Right ventricle myocardium inferior (tissue), 1 donor: Measurements from ENCODE around the gene ZBTB24. TPM values are rescaled to one million over a fixed set of nuclear protein-coding genes. Genes with fewer than 3 reads are reported as not detected.
"Not testable (repeated sequence)": the region's sequence is repeated elsewhere in the genome, so short reads cannot be mapped to it uniquely, and the experiment has no call there.

ENCODE experiments used
- ATAC-seq: fragments of 200-7000 bp; cut with Tn5 transposase; one replicate; pipeline ENCODE4 v1.9.1; 2020; ENCODE audit warnings: mild to moderate bottlenecking, moderate library complexity
- DNase-seq: peaks from one replicate; pipeline ENCODE4 v3.0.0; 2021; ENCODE audit errors: missing footprints
- intact Hi-C: fragments of 100-400 bp; cut with DNase I; formaldehyde crosslinking; loops from one replicate; pipeline ENCODE4 v1.11.0; 2022
- total RNA-seq: library from RNA; stranded (reverse); fragmentation: NEBNext Ultra II Directional; extraction: Animal tissue kit (Norgen Biotek cat#: 25700); gene quantifications from one replicate; pipeline ENCODE4 v1.2.1, GENCODE V29; 2021
- donor health status: DM: no; HTN: yes; CAD: no; lungs with severe emphysema.

ZBTB24 gene
- total RNA-seq, 1 donor from 2014 or later = 2.6 TPM

DNA sequence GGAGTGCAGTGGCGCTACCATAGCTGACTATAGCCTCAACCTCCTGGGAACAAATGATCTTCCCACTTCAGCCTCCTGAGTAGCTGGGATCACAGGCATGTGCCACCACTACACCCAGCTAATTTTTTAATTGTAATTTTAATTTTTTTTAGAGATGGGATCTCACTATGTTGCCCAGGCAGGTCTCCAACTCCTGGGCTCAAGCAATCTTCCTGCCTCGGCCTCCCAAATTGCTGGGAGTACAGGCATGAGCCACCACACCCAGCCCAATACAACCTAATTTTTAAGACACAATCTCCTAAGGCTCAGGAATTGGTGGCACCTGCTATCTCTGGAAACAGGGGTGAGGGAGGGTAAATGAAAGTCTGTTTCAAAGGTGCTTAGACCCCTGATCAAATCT lies 5.8 kb downstream of the ZBTB24 start:
- intact Hi-C loops = no loop called here
- DNase-seq (no peak), ATAC-seq (no peak)

DNA sequence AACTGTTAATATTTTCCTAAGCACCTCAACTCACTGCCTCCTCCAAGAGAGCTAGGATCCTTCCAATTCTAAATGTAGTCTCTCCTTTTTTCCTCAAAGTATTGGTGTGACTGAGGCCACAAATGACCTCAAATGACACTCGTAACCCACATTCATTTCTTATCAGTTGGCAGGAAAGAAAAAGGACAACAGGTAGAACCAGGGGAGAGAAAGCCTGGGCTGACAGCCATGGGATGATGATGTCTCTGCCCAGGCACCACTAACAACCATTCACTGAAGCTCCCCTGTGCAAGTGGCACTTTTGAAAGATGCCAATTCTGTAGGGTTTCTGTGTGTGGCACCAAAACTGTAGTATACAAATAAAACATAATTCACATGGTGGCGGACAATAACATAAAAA lies 7.4 kb downstream of the ZBTB24 start:
- ATAC-seq = no peak
- intact Hi-C loops = no loop called here

DNA sequence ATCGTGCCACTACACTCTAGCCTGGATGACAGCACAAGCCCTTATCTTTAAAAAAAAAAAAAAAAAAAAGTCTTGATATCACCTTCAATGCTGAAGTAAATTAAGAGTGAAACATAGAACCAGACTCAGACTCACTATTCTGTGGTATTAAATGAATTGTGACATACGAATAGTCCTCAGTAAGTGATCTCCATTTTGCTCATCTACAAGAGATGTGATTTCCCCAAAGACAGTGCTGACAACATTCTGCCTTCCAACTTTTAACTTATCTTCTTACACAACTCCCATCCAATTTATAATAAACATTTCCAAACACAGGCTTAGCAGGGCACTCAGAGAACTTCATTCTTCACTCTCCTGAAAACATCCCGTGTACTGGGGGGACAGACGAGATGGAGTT lies 8.0 kb downstream of the ZBTB24 start:
- no peak for DNase-seq
- intact Hi-C loops = no loop called here
- no peak for ATAC-seq

More for the DNA sequence above, 7.4 kb downstream of the ZBTB24 start:
- DNase-seq = no peak

DNA sequence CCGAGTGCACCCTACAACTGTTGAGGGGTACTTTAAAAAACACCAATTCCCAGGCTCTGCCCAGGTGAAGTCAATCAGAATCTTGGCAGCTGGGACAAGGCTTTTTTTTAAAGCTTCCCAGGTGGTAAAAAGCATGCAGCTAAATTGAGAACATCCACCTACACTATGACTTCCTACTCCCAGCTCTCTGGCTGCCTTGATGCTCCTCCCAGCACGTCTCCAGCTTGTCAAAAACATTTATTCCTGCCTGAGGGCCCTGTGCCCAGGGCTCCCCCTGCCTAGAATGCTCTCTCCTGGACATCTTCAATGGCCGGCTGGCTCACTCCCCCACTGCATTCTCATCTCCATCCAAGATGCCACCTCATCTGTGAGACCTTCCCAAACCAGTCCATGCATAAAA lies 9.9 kb downstream of the ZBTB24 start:
- intact Hi-C loops = no loop called here
- DNase-seq (no peak), ATAC-seq (no peak)

DNA sequence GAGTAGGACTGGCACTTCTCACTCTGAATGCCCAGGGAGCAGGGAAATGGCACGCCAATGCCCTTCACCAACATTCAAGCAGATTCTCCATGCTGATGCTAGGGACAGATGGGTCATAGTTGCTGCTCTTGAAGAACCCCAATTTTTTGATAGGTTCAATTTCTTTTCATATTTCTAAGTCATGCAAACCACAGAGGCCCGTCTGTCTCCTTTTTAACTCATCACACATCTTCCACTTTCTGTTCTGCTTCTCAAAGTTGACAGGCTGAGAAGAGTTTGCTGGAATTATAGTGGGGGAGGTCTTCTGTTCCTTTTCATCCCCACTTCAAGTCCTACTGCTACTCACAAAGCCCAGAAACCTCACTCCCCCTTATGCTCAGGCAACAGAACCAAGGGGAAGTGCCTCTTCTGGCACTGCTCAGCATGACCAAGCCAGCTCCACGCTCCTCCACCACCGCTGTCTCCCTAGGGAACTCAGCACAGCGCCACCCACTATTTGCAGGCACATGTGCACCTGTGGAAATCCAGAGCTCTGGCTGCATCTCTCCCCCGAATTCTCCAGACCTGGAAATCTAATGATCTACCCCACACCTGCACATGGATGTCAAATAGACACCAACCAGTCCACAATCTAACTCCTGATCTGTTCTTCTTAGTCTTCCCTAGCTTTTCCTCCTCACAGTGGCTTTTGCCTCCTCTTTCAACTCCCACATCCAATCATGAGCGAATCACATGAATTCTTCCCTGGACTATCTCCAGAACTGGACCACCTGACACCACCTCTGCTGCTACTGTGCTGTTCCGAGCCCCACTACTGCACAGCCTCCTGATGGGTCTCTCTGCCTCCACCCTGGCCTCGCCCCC lies 10.7 kb downstream of the ZBTB24 start:
- intact Hi-C loops = no loop called here
- no peak for ATAC-seq
- no peak for DNase-seq

DNA sequence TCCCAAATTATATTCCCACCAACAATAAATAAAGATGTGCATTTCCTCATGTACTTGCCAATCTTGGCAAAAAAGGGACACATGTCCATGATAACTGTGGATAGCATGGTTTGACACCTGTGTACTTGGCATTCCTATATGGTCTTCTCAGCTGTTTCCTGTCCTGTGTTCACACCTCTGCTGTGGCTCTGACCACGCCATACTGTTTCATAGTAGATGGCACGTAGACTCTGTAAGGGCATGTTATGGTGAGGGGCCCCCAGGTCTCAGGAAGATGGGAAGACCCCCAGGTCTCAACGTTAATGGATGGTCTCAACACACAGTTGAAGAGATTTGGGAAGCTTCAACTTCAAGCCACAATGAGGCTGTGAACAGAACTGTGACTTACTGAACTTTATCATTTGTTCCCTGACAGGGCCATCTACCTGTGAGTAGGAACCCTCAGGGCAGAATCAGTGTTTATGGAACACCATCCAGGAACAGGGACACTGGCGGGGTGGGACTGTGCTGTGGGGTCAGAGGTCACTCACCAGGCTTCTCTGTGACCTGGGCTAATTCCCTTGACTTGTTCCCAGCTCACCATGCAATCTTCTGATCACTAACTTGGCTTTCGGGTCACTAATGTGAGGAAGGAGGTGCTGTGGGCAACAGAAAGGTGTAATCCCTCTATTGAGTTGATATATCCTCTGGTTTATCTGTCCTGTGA lies 11.8 kb downstream of the ZBTB24 start:
- no peak for DNase-seq
- ATAC-seq = no peak

DNA sequence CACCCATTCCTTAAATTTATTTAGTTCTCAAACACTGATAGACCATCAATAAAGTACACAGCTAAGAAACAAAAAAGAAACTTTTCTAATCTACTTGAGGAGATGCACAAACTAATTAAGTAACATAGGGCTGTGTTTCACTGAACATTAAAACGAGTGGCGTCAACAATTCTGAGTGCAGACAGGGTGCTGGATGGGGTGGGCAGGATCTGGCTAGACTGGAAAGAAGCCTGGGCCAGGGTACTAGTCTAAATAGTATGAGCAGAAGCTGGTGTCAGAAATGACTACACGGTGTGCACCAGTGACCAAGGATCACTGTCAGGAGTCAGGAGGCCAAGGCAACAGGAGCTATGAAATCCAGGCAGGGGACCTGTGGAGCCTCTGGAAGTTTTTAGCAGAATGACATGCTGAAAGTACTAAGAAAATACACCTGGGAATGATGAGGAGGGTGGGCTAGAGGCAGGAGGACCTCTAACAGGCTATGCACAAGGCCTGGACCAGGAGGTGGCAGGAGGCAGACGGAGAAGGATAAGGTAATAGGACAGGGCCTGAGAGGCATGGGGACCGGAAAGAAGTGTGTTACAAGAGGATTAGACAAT lies 13.3 kb downstream of the ZBTB24 start:
- intact Hi-C loops = no loop called here
- DNase-seq = no peak
- no peak for ATAC-seq

More for the DNA sequence above, 11.8 kb downstream of the ZBTB24 start:
- intact Hi-C loops = no loop called here

DNA sequence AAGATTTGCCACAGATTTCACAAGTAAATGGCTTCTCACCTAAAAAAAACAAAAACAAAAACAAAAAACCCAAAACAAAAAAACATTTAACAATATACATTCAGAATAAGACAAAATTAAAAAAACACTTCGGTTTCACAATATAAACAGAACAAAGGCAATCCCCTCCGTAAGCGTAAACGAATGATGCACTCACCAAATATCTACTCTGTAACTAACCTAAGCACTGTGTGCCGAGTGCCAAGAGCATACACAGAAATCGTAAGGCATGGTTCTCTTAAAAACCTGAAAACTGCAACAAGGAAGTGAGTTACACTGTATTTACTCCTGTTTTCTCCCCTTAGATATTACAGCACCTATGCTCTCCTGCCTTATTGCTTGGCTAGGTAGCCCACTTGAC lies 15.3 kb downstream of the ZBTB24 start:
- ATAC-seq (no peak), DNase-seq (no peak)
- intact Hi-C loops = no loop called here

DNA sequence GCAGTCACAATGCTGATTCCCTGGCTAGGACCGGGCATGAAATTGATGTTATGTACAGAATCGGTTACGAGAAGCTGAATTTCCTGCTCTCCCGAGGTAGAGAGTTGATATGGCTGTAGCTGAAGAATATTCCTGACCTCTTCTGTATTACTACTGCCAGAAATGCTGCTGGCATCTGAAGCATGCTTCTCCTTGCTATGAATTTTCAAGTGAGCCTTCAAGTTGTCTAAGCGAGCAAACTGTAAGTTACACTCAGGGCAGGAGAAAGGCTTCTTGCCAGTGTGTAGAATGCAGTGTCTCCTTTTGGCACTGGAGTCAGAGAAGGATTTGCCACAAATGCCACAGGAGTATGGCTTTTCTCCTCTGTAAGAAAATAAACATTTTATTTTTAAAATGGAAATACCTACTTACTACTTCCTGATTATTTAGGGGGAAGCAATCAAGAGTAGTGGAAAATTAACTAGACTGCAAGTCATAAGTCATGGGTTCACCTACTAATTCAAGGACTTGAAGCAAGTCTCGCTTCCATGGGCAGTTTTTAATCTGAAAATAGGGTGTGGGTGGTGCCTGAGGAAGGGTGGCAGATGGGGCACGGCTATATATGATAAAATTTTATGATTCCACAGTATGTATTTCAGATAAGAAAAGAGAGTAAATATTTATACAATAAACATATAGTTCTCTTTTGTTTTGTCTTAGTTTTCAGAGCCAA lies 16.7 kb downstream of the ZBTB24 start:
- no peak for DNase-seq
- ATAC-seq = no peak
- intact Hi-C loops = no loop called here

DNA sequence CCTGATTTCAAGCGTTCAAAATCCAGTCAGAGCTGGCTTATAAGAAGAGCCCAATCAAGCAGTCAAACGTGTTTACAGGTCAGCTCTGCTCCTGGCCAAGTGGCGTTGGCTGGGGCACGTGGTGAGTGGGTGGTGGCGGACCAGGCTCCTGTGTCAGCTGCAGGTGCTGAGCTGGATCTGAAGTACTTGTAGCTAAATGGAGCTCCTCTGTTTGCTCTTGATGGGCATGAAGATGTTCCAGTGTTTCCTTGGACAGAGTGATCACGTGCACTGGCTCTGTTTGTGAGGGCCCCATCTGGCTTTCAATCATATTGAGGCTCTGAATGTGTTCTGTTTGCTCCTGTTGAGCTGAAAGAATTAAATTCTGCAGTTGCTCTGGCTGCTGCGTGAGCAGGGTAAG lies 17.2 kb downstream of the ZBTB24 start:
- ATAC-seq (peak; percentile 56), DNase-seq (no peak)
- intact Hi-C loops = no loop called here

DNA sequence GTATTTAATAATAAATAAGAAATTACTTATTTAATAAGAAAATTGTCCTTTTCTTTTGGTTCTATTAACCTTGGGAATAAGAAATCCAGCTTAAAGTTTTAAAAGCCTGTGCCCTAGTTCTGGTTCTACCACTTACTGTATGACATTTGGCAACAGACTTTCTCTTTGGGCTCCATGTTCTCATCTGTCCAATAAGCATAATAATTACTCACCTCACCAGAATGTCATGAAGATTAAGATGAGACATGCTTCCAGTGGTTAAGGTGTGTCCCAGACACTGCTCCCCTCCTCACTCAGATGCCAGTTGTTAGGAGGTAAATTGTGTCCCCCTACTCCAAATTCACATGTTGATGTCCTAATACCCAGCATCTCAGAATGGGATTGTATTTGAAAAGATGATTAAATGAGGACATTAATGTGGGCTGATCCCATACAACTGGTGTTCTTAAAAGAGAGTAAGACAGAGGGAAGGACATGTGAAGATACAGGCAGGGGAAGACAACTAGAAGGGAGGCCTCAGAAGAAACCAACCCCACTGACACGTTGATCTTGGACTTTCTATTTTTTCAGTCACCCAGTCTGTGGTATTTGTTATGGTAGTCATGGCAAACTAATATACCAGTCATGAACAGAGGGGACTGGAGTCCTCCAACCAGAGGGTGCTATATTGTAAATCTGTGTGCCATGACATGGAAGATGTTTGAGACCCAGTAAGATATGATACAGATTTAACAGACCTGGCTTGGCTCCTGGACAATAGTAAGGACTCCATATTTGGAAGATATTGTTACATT lies 21.1 kb downstream of the ZBTB24 start:
- intact Hi-C loops = no loop called here
- ATAC-seq (no peak), DNase-seq (no peak)

DNA sequence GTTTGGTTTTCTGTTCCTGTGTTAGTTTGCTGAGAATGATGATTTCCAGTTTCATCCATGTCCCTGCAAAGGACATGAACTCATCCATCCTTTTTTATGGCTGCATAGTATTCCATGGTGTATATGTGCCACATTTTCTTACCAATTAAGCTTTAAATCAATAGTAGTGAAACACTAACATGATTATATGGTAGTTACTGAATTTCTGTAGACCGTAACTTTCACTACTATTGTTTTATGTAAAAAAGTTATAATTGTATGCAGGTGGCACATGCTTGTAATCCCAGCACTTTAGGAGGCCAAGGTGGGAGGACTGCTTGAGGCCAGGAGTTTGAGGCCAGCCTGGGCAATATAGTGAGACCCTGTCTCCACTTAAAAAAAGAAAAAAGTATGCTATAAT lies 21.8 kb downstream of the ZBTB24 start:
- intact Hi-C loops, ATAC-seq, DNase-seq: not testable (repeated sequence)

DNA sequence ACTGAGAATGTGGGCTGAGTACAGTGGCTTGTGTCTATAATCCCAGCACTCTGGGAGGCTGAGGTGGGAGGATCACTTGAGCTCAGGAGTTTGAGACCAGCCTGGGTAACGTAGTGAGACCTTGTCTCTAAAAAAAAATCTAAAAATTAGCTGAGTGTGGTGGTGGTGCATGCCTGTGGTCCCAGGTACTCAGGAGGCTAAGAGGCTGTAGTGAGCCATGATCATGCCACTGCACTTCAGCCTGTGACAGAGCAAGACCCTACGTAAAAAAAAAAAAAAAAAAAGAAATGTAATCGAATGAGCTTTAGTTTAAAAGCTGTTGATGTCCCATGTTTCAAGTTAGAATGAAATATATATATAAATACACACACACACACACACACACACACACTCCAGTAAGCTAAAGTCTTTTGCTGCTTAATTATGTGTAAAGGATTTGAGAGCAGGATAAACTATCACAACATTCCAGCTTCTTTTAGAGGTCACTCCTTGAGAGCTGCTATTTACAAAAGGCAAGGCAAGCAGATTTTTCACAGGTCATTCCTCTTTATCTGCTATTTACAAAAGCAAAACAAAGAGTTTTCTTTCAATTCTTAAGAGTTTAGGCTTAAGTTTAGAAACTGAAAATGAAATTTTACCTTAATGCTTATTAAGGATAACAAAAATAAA lies 22.7 kb downstream of the ZBTB24 start:
- no peak for ATAC-seq
- intact Hi-C loops = no loop called here

DNA sequence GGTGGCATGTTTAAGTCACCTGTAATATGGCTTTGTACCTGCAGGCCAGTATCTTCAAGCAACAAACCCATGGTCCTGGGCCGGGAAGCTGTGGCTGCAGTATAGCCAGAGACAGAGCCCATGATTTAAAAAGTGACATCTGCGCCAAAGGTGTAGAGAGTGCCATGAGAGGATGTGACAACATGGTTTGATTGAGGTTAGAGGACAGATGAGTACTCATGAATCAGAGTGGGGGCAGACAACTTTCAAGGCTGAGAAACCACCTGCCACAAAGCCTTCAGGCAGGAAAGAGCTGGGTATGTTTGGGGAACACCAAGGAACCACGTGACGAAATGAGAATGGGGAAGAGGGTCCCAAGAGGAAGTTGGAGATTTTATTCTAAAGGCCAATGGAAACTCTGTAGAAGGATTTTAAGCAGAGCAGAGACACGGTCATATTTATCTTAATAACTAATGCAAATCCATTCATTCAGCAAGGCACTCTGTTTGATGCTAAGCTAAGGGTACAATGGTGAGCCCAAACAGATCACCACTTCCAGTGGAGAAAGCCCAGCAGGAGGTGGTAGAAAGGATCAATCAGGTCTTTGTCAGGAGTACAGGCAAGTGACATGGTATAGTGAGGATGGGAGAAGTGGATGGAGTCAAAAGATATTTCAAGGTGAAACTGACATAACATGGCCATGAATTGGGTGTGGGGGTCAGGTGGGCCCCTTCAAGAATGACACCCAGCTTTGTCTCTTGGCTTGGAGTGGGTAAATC lies 24.1 kb downstream of the ZBTB24 start:
- ATAC-seq (no peak), DNase-seq (no peak)
- intact Hi-C loops = no loop called here

More for the DNA sequence above, 22.7 kb downstream of the ZBTB24 start:
- no peak for DNase-seq

DNA sequence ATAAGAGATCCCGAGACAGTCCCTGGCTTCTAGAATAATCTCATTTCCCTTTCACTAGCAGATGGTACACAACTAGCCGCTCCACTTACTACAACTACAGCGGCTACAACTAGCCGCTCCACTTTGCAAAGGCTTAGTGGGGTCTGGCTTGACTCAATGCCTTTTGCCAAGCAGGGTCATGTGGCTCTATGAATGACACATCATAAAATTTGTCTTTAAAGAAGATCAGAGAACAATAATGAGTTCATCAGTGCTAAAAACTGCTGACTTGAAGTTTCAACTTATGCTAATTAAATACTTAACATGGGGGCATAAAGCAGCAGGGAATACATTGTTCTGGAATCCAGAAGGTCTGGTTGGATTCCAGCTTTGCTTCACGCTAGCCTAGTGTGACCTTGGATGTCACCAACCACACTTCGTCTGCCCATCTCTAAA lies 25.4 kb downstream of the ZBTB24 start:
- ATAC-seq (no peak), DNase-seq (no peak)
- intact Hi-C loops = no loop called here

DNA sequence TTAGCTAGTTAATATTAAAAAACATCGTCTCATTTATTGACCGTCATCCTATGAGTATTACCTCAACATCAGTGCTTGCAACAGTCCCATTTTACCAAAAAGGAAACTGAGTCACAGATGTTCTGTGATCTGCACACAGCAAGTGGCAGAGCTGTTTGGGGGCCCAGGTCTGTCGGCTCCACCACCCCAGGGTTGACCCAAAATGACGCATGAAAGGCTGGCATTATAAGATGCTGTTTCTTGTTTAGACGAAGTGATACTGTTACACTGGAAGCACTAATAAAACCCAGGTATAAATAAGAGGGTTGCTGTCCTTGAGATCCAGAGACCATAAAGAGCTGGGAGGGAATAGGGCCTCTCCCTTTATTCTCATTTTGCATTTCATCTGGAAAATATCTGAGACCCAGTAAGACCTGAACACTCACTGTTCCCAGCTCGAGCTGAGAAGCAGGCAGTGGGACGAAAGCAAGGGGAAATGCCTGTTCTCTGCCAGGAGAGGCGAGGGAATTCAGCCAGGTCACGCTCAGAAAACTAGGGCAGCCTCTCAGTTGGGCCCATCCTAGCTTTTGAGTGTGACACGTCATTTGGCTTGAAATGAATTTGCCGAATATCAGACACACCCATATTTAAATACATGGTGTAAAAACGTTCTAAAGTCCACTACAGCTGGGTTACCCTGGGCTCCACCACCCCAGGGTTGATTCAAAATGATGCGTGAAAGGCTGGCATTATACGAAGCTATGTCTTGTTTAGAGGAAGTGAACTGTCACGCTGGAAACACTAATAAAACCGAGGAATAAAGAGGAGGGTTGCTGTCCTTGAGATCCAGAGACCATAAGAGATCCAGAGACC lies 26.1 kb downstream of the ZBTB24 start:
- ATAC-seq (peak; percentile 52), DNase-seq (no peak)
- intact Hi-C loops = no loop called here
